Keratinocyte (primary cell): ENCODE results near the gene UGT2A3.

Source experiments
- EZH2 ChIP-seq: IDR thresholded peaks from one replicate; pipeline ENCODE4 v1.6.1; 2012; ENCODE audit warnings: inconsistent platforms, mild to moderate bottlenecking, low read length, moderate library complexity
- TF ChIP-seq, protein P1 (sequence below), 3 experiments: IDR thresholded peaks in 1 of 3; conservative IDR thresholded peaks in 1 of 3; optimal IDR thresholded peaks in 1 of 3; 2 replicates in 2 of 3; 3 replicates in 1 of 3; pipeline versions ENCODE3 to v1.5.1; 2011; ENCODE audit warnings: low read length in 3 of 3, mild to moderate bottlenecking in 3 of 3, moderate library complexity in 2 of 3, control low read depth in 1 of 3, inconsistent platforms in 1 of 3; ENCODE audit not compliant: insufficient read depth in 2 of 3; ENCODE audit errors: extremely low read depth in 1 of 3

DNA sequence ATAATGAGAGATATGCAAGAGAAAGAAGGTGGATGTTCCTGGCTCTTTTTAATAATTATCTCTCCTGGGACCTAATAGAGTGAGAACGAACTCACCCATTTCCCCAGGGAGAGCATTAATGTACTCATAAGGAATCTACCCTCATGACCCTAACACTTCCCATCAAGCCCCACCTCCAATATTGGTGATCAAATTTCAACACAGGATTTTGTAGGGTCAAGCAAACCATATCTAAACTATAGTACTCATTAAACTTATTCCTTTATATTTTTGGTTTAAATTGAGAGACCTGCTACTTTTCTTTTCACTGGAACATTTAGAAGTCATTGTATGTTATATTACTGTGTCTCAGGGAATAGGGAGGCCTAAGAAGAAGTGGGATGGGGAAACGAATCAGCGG lies 2.6 kb downstream of the UGT2A3 start:
- TF ChIP-seq, protein P1, sequence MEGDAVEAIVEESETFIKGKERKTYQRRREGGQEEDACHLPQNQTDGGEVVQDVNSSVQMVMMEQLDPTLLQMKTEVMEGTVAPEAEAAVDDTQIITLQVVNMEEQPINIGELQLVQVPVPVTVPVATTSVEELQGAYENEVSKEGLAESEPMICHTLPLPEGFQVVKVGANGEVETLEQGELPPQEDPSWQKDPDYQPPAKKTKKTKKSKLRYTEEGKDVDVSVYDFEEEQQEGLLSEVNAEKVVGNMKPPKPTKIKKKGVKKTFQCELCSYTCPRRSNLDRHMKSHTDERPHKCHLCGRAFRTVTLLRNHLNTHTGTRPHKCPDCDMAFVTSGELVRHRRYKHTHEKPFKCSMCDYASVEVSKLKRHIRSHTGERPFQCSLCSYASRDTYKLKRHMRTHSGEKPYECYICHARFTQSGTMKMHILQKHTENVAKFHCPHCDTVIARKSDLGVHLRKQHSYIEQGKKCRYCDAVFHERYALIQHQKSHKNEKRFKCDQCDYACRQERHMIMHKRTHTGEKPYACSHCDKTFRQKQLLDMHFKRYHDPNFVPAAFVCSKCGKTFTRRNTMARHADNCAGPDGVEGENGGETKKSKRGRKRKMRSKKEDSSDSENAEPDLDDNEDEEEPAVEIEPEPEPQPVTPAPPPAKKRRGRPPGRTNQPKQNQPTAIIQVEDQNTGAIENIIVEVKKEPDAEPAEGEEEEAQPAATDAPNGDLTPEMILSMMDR (optimal IDR thresholded peaks at IDR 0.05 in 1 of 3, IDR thresholded peaks at IDR 0.05 in 1 of 3, conservative IDR thresholded peaks at IDR 0.05 in 1 of 3; ENCODE audit: extremely low read depth in 1 of 3, insufficient read depth in 2 of 3, low read length in 3 of 3): no peak
- TF ChIP-seq EZH2: no peak
